Kidney (tissue), 14 donors: ENCODE data around the gene MSMP. TPM values are rescaled to one million over a fixed set of nuclear protein-coding genes. Genes with fewer than 3 reads are reported as not detected.

Source experiments
- DNase-seq, 5 donors: peaks; one replicate each; pipeline ENCODE4 v3.0.0-alpha.2; 2013 to 2020
- FAIRE-seq: peaks from 2 replicates; lab custom pipeline; 2012; peaks lifted over from hg19 to GRCh38; lab: Jason Lieb, UNC
- H3K27ac ChIP-seq, 2 donors: one replicate each; pipeline ENCODE4 v1.7.0; 2013; ENCODE audit warnings: low read depth in 2 of 2, low read length in 2 of 2, inconsistent platforms in 1 of 2
- H3K27me3 ChIP-seq: one replicate; pipeline ENCODE4 v1.7.1; 2013; ENCODE audit warnings: low read length, inconsistent platforms; ENCODE audit not compliant: control insufficient read depth, insufficient read depth
- H3K36me3 ChIP-seq, 3 donors: one replicate each; pipeline versions ENCODE4 v1.7.0 to v1.7.1; 2013; ENCODE audit warnings: low read length in 3 of 3, control low read depth in 1 of 3, inconsistent platforms in 1 of 3; ENCODE audit not compliant: insufficient read depth in 3 of 3, control insufficient read depth in 2 of 3
- H3K4me1 ChIP-seq, 3 donors: one replicate each; pipeline versions ENCODE4 v1.7.0 to v1.7.1; 2013; ENCODE audit warnings: low read length in 3 of 3, inconsistent platforms in 1 of 3, low read depth in 1 of 3; ENCODE audit not compliant: control insufficient read depth in 2 of 3, insufficient read depth in 2 of 3
- H3K4me3 ChIP-seq, 3 donors: one replicate each; pipeline versions ENCODE4 v1.7.0 to v1.8.1; 2013; ENCODE audit warnings: low read length in 3 of 3, control low read depth in 1 of 3, inconsistent platforms in 1 of 3
- H3K9ac ChIP-seq, 3 donors: one replicate each; pipeline versions ENCODE4 v1.7.0 to v1.7.1; 2013; ENCODE audit warnings: low read length in 3 of 3, control low read depth in 1 of 3, inconsistent platforms in 1 of 3
- H3K9me3 ChIP-seq, 3 donors: one replicate each; pipeline versions ENCODE4 v1.7.0 to v1.7.1; 2013; ENCODE audit warnings: low read length in 3 of 3, control low read depth in 1 of 3, inconsistent platforms in 1 of 3; ENCODE audit not compliant: control insufficient read depth in 2 of 3, insufficient read depth in 1 of 3
- intact Hi-C: fragments of 100-400 bp; cut with DNase I; formaldehyde crosslinking; loops from one replicate; pipeline ENCODE4 v1.11.1; 2022
- polyA plus RNA-seq: library from polyadenylated mRNA; stranded (reverse); fragments of 350-450 nt; fragmentation: Illumina TruSeq; extraction: RNeasy Lipid Tissue Mini Kit (QIAGEN cat#74804); gene quantifications from one replicate; pipeline ENCODE4 v1.2.3, GENCODE V29; 2014; ENCODE audit warnings: low read depth, low replicate concordance; ENCODE audit not compliant: insufficient read depth
- total RNA-seq: library from RNA; stranded (reverse); fragmentation: NEBNext Ultra II Directional; extraction: Animal tissue kit (Norgen Biotek cat#: 25700); gene quantifications from one replicate; pipeline ENCODE4 v1.2.1, GENCODE V29; 2021
- TF ChIP-seq, protein P1 (sequence below): IDR thresholded peaks from 3 replicates; pipeline ENCODE4 v1.5.1; 2012; ENCODE audit warnings: mild to moderate bottlenecking, moderate library complexity, borderline replicate concordance; ENCODE audit not compliant: insufficient read depth; ENCODE audit errors: extremely low read depth
- donor health status: control.
- donor health status: control.
- donor health status: control.
- donor health status: control.
- donor health status: control.
- donor health status: DM: yes; HTN: yes; CAD: no.
- donor health status: Normal renal cell carcinoma (clear cell type).

Gene MSMP
- total and polyA plus RNA-seq, 2 donors from 2014 or later = 0.47 TPM; not detected in 1

DNA sequence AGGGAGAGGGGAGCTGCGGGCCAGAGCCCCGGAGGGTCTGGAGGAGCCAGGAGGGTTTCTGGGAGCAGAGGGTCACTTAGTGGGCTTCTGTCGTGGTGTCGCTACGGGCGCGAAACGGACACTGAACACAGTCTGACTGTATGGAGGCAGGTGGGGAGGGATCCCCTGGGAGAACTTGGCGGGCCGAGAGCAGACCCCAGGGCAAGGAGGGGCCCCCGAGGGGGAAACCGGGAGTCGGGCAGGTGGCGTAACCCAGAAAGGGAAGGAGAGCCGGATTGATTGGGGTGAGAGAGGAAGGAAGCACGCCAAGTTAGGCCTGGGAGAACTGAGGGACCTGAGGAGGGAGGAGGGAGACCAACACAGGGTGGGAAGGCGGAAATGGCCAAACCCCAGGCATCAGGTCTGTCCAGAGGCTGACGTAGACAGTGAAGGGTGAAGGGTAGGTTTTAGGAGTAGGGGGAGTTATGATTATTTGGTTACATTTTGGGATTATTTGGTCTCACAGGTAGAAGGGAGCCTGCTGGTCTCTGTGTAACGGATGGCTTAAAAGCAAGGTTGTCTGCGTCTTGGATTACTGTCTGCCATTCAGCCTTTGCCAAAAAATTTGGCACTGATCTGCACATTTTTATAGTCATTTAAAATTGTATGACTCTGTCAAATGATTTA is 3.3 kb upstream of the MSMP start:
- FAIRE-seq = no peak
- DNase-seq = peak in 2 of 5 donors; percentile 70 to 72

DNA sequence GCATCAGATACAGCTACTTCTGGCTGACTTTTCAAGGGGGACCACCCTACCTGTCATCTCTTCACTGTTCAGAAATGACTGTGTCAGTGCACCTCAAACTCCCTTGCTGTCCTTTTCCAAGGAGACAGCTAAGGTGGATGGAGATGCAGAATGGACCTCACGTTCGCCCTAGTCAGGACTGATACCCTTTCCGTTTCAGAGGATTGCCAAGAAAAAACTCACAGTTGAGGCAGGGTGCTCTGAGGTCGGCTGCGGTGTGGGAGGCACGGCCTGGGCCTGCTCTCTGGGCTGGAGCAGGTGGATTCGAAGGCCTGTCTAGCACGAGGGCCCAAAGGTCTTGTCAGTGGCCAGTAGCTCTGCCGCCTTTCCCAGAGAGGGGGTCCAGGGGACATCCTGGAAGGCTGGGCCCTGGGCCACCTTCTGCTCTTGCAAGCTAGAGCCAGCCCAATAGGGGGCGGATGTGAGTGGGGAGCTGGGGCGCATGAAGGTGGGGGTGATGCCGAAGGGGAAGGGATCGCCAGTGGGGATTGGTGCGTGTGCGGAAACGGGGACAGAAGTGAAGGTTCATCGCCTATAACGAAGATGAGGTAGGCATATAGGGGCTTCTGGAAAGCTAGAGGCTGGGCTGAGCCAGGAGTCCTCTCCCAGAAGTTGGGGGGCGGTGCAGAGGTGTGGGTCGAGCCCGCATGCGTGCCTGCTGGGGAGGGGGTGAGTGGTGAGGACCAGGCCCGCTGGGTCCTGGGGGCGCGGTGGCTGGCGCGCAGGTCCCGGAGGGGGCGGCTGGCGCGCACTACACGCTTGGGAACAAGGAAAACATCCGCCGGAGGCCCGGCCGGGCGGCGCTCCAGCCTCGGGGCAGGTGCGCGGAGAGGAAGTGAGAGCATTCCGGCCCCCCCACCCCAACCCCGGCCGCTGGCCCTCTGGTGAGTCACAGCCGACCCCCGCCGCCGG is 2.5 kb upstream of the MSMP start:
- Histone ChIP-seq H3K9ac (peak overlapping the region in 2 of 3 donors; percentile 61 to 93), H3K27me3 (no peaks in the 10 kb centered on the region), H3K9me3 (no peaks in the 10 kb centered on the region), H3K27ac (peak overlapping the region; percentile 88 to 95), H3K36me3 (peaks cover 5 to 27% (median 23%) of the 10 kb centered on the region in 3 donors), H3K4me1 (peaks cover 0 to 11% (median 4%) of the 10 kb centered on the region in 3 donors), H3K4me3 (peak overlapping the region; percentile 74 to 79 (median 77))
- TF ChIP-seq, protein P1, sequence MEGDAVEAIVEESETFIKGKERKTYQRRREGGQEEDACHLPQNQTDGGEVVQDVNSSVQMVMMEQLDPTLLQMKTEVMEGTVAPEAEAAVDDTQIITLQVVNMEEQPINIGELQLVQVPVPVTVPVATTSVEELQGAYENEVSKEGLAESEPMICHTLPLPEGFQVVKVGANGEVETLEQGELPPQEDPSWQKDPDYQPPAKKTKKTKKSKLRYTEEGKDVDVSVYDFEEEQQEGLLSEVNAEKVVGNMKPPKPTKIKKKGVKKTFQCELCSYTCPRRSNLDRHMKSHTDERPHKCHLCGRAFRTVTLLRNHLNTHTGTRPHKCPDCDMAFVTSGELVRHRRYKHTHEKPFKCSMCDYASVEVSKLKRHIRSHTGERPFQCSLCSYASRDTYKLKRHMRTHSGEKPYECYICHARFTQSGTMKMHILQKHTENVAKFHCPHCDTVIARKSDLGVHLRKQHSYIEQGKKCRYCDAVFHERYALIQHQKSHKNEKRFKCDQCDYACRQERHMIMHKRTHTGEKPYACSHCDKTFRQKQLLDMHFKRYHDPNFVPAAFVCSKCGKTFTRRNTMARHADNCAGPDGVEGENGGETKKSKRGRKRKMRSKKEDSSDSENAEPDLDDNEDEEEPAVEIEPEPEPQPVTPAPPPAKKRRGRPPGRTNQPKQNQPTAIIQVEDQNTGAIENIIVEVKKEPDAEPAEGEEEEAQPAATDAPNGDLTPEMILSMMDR = peak; percentile 52
- intact Hi-C loops = no loop called here
- FAIRE-seq = no peak
- peak; percentile 76 to 94 (median 84) for DNase-seq

More for the DNA sequence above, 3.3 kb upstream of the MSMP start:
- Histone ChIP-seq H3K4me3 (peak overlapping the region; percentile 74 to 79 (median 77)), H3K9me3 (no peaks in the 10 kb centered on the region), H3K36me3 (peaks cover under 1 to 18% (median 14%) of the 10 kb centered on the region in 3 donors), H3K27me3 (no peaks in the 10 kb centered on the region), H3K27ac (peak overlapping the region; percentile 88 to 95), H3K9ac (peak overlapping the region; percentile 55 to 93 (median 71)), H3K4me1 (peaks cover 0 to 11% (median 4%) of the 10 kb centered on the region in 3 donors)
- intact Hi-C loops = no loop called here
- TF ChIP-seq, protein P1 = no peak

DNA sequence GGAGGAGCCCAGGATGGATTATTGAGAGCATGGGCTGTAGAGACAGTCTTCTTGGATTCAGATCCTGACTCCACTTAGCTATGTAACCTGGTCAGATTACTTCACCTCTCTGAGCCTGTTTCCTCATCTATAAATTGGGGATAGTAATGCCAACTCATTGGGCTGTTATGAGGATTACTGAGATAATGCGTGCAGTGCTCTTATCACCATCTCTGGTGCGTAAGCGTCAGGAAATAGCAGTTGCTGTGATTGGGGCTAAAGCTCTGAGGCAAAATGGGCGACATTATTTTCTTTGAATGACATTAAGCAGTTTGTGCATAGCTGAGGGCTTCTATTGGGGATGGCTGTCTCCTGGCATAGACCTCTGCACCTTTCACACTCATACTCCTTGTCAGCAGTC is 995 bp upstream of the MSMP start:
- FAIRE-seq (no peak), DNase-seq (no peak)
- Histone ChIP-seq H3K4me1 (peaks cover 0 to 15% (median 4%) of the 10 kb centered on the region in 3 donors), H3K4me3 (no peak overlapping the region), H3K36me3 (peaks cover 11 to 38% (median 31%) of the 10 kb centered on the region in 3 donors), H3K9ac (no peak overlapping the region), H3K27me3 (no peaks in the 10 kb centered on the region), H3K27ac (no peak overlapping the region), H3K9me3 (no peaks in the 10 kb centered on the region)
- intact Hi-C loops = no loop called here
- TF ChIP-seq, protein P1 = no peak
